Astrocyte (in vitro differentiated cells and primary cell): ENCODE measurements around the gene TBL1XR1. TPM values are rescaled to one million over a fixed set of nuclear protein-coding genes. Genes with fewer than 3 reads are reported as not detected.

Source experiments
- DNase-seq: peaks from one replicate; pipeline ENCODE4 v3.0.0-alpha.2; 2010; ENCODE audit warnings: low read depth
- FAIRE-seq: peaks from 2 replicates; lab custom pipeline; 2011; peaks lifted over from hg19 to GRCh38; lab: Jason Lieb, UNC
- H2AFZ ChIP-seq: 2 replicates; pipeline ENCODE4 v1.6.0; 2012; ENCODE audit warnings: low read depth, low read length, inconsistent platforms
- H3K27ac ChIP-seq: 2 replicates; pipeline ENCODE4 v1.5.1; 2011; ENCODE audit warnings: low read depth, low read length, inconsistent platforms
- H3K27me3 ChIP-seq: 2 replicates; pipeline ENCODE4 v1.6.0; 2011; ENCODE audit warnings: low read length, inconsistent platforms; ENCODE audit not compliant: insufficient read depth
- H3K36me3 ChIP-seq: 2 replicates; pipeline ENCODE4 v1.5.1; 2011; ENCODE audit warnings: low read length, inconsistent platforms; ENCODE audit not compliant: insufficient read depth
- H3K4me1 ChIP-seq: 2 replicates; pipeline ENCODE4 v1.5.1; 2011; ENCODE audit warnings: low read length, inconsistent platforms; ENCODE audit not compliant: insufficient read depth
- H3K4me2 ChIP-seq: 2 replicates; pipeline ENCODE4 v1.6.0; 2012; ENCODE audit warnings: low read length, inconsistent platforms
- H3K4me3 ChIP-seq: 2 replicates; pipeline ENCODE4 v1.5.1; 2011; ENCODE audit warnings: low read depth, mild to moderate bottlenecking, low read length, inconsistent platforms; ENCODE audit not compliant: insufficient read depth
- H3K79me2 ChIP-seq: 2 replicates; pipeline ENCODE4 v1.6.0; 2012; ENCODE audit warnings: mild to moderate bottlenecking, low read length, inconsistent platforms; ENCODE audit not compliant: insufficient read depth
- H3K9ac ChIP-seq: 2 replicates; pipeline ENCODE4 v1.6.0; 2012; ENCODE audit warnings: mild to moderate bottlenecking, low read length, inconsistent platforms
- H3K9me3 ChIP-seq: 2 replicates; pipeline ENCODE4 v1.5.1; 2012; ENCODE audit warnings: low read depth, mild to moderate bottlenecking, low read length, inconsistent platforms; ENCODE audit not compliant: insufficient read depth
- H4K20me1 ChIP-seq: 2 replicates; pipeline ENCODE4 v1.6.0; 2012; ENCODE audit warnings: low read length, inconsistent platforms; ENCODE audit not compliant: insufficient read depth
- H3K27ac Mint-ChIP-seq: one replicate; pipeline ENCODE4 v1.8.0; 2021; ENCODE audit warnings: mild to moderate bottlenecking, mixed read lengths; ENCODE audit not compliant: unreplicated experiment
- H3K27me3 Mint-ChIP-seq: one replicate; pipeline ENCODE4 v1.8.0; 2021; ENCODE audit warnings: low read depth, mixed read lengths; ENCODE audit not compliant: unreplicated experiment
- H3K36me3 Mint-ChIP-seq: one replicate; pipeline ENCODE4 v1.8.0; 2021; ENCODE audit warnings: low read depth, mixed read lengths; ENCODE audit not compliant: unreplicated experiment
- H3K4me1 Mint-ChIP-seq: one replicate; pipeline ENCODE4 v1.8.0; 2021; ENCODE audit warnings: low read depth, mixed read lengths; ENCODE audit not compliant: unreplicated experiment
- H3K4me3 Mint-ChIP-seq: one replicate; pipeline ENCODE4 v1.8.0; 2021; ENCODE audit warnings: mild to moderate bottlenecking, moderate library complexity, mixed read lengths; ENCODE audit not compliant: unreplicated experiment
- H3K9me3 Mint-ChIP-seq: one replicate; pipeline ENCODE4 v1.8.0; 2021; ENCODE audit warnings: mild to moderate bottlenecking, mixed read lengths; ENCODE audit not compliant: unreplicated experiment
- EZH2 ChIP-seq: IDR thresholded peaks from 2 replicates; pipeline ENCODE4 v1.6.1; 2012; ENCODE audit warnings: mild to moderate bottlenecking, low read length, inconsistent platforms; ENCODE audit not compliant: insufficient read depth
- total RNA-seq: library from RNA; stranded (reverse); gene quantifications from 2 replicates; pipeline ENCODE4 v1.2.1, GENCODE V29; 2021
- TF ChIP-seq, protein P1 (sequence below): IDR thresholded peaks from 2 replicates; pipeline ENCODE4 v1.5.1; 2011; ENCODE audit warnings: low read depth, mild to moderate bottlenecking, inconsistent platforms, low read length, moderate library complexity; ENCODE audit not compliant: insufficient read depth

Gene TBL1XR1
- total RNA-seq, 1 donor from 2014 or later, result 140 TPM

GRCh38 chr3:176994891-176995781 is 202.1 kb downstream of the TBL1XR1 start:
- H3K4me3 Mint-ChIP-seq, result no peak overlapping the region
- FAIRE-seq (no peak), DNase-seq (no peak)
- no peak overlapping the region for H3K4me3 ChIP-seq
- no peak for TF ChIP-seq EZH2
- TF ChIP-seq, protein P1, sequence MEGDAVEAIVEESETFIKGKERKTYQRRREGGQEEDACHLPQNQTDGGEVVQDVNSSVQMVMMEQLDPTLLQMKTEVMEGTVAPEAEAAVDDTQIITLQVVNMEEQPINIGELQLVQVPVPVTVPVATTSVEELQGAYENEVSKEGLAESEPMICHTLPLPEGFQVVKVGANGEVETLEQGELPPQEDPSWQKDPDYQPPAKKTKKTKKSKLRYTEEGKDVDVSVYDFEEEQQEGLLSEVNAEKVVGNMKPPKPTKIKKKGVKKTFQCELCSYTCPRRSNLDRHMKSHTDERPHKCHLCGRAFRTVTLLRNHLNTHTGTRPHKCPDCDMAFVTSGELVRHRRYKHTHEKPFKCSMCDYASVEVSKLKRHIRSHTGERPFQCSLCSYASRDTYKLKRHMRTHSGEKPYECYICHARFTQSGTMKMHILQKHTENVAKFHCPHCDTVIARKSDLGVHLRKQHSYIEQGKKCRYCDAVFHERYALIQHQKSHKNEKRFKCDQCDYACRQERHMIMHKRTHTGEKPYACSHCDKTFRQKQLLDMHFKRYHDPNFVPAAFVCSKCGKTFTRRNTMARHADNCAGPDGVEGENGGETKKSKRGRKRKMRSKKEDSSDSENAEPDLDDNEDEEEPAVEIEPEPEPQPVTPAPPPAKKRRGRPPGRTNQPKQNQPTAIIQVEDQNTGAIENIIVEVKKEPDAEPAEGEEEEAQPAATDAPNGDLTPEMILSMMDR, result no peak
- H3K27ac ChIP-seq, result no peak overlapping the region
- H3K4me2 ChIP-seq, result no peak overlapping the region
- H3K4me1 Mint-ChIP-seq, result peaks cover 5% of the 10 kb centered on the region
- no peak overlapping the region for H2AFZ ChIP-seq
- peaks cover 3% of the 10 kb centered on the region for H3K9me3 Mint-ChIP-seq
- H3K27me3 ChIP-seq, result no peaks in the 10 kb centered on the region
- H3K27ac Mint-ChIP-seq, result no peak overlapping the region
- H3K9ac ChIP-seq, result no peak overlapping the region
- no peaks in the 10 kb centered on the region for H3K36me3 ChIP-seq
- no peaks in the 10 kb centered on the region for H4K20me1 ChIP-seq
- no peaks in the 10 kb centered on the region for H3K9me3 ChIP-seq
- H3K27me3 Mint-ChIP-seq, result no peaks in the 10 kb centered on the region
- no peaks in the 10 kb centered on the region for H3K79me2 ChIP-seq
- H3K4me1 ChIP-seq, result no peaks in the 10 kb centered on the region
- peaks cover 6% of the 10 kb centered on the region for H3K36me3 Mint-ChIP-seq

DNA sequence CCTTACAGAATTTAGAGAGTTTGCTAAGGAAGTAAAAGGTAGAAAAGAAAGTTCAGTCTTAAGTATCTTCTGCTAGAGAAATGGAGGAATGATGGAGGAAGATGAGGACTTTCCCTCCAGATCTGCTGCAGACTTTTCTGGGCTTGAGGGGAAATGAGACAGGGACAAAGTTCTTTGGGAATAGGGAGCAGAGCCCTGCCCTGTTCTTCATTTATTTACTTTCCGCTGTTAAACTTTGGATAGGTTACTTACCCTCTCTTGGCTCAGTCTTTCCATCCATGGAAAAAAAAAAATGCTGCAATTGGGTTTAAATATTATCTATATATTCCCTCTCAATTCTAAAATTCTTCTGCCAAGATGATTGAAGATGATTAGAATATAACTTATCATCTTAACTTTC is 202.9 kb downstream of the TBL1XR1 start:
- H3K27ac ChIP-seq, result no peak overlapping the region
- TF ChIP-seq, protein P1, result no peak
- TF ChIP-seq EZH2, result no peak
- no peaks in the 10 kb centered on the region for H3K9me3 ChIP-seq
- Mint-ChIP-seq H3K27me3 (no peaks in the 10 kb centered on the region), H3K36me3 (peaks cover 4% of the 10 kb centered on the region), H3K4me3 (no peak overlapping the region), H3K27ac (no peak overlapping the region), H3K4me1 (peaks cover 5% of the 10 kb centered on the region), H3K9me3 (peaks cover 3% of the 10 kb centered on the region)
- no peaks in the 10 kb centered on the region for H3K79me2 ChIP-seq
- H3K4me2 ChIP-seq, result no peak overlapping the region
- H3K9ac ChIP-seq, result no peak overlapping the region
- H3K4me1 ChIP-seq, result no peaks in the 10 kb centered on the region
- H2AFZ ChIP-seq, result no peak overlapping the region
- FAIRE-seq (no peak), DNase-seq (no peak)
- no peaks in the 10 kb centered on the region for H4K20me1 ChIP-seq
- H3K27me3 ChIP-seq, result no peaks in the 10 kb centered on the region
- H3K36me3 ChIP-seq, result no peaks in the 10 kb centered on the region
- H3K4me3 ChIP-seq, result no peak overlapping the region

DNA sequence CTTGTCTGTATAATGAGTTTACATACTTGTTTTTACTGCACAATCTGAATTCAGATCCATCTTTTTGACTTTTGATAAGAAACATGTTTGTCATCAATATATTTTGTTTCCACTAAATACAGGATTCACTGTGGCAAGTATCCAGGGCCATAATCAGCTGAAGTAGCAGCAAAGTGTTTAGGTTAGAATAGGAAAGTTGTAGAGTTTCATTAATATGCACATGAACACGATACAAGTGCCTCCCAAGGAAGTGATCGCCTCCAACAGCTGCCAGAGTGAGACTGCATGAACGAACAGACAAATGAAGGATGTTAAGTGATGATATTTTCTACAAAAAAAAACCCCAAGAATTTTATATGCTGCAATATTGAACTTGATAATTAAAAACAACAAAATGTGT is 204.3 kb downstream of the TBL1XR1 start:
- H3K27me3 ChIP-seq, result no peaks in the 10 kb centered on the region
- no peak overlapping the region for H3K9ac ChIP-seq
- no peak for TF ChIP-seq EZH2
- TF ChIP-seq, protein P1, result no peak
- no peak overlapping the region for H3K4me2 ChIP-seq
- no peaks in the 10 kb centered on the region for H3K9me3 ChIP-seq
- H3K79me2 ChIP-seq, result no peaks in the 10 kb centered on the region
- no peaks in the 10 kb centered on the region for H4K20me1 ChIP-seq
- DNase-seq (no peak), FAIRE-seq (no peak)
- H3K4me3 Mint-ChIP-seq, result no peak overlapping the region
- peaks cover 4% of the 10 kb centered on the region for H3K36me3 Mint-ChIP-seq
- H3K4me3 ChIP-seq, result no peak overlapping the region
- H3K27me3 Mint-ChIP-seq, result no peaks in the 10 kb centered on the region
- H3K27ac Mint-ChIP-seq, result no peak overlapping the region
- no peaks in the 10 kb centered on the region for H3K36me3 ChIP-seq
- H3K27ac ChIP-seq, result no peak overlapping the region
- no peak overlapping the region for H2AFZ ChIP-seq
- H3K4me1 Mint-ChIP-seq, result peaks cover 9% of the 10 kb centered on the region
- H3K4me1 ChIP-seq, result no peaks in the 10 kb centered on the region
- H3K9me3 Mint-ChIP-seq, result peaks cover 3% of the 10 kb centered on the region
